GM13976 (cell line): ENCODE results near the gene AURKB.

Experiments used
- DNase-seq: peaks from one replicate; pipeline ENCODE4 v3.0.0; 2012; ENCODE audit warnings: low spot score
- in situ Hi-C: fragments of 300-500 bp; cut with MboI; formaldehyde crosslinking; loops from one replicate; pipeline ENCODE4 v1.12.0; 2022; ENCODE audit warnings: low sequenced_read_pairs, mixed read lengths, inconsistent platforms; ENCODE audit not compliant: unreplicated experiment
- TF ChIP-seq, protein P1 (sequence below): IDR thresholded peaks from 2 replicates; pipeline ENCODE4 v1.5.1; 2012; ENCODE audit warnings: borderline replicate concordance, mild to moderate bottlenecking; ENCODE audit not compliant: insufficient read depth; ENCODE audit errors: extremely low read depth, missing control alignments, control extremely low read depth

AURKB gene

DNA sequence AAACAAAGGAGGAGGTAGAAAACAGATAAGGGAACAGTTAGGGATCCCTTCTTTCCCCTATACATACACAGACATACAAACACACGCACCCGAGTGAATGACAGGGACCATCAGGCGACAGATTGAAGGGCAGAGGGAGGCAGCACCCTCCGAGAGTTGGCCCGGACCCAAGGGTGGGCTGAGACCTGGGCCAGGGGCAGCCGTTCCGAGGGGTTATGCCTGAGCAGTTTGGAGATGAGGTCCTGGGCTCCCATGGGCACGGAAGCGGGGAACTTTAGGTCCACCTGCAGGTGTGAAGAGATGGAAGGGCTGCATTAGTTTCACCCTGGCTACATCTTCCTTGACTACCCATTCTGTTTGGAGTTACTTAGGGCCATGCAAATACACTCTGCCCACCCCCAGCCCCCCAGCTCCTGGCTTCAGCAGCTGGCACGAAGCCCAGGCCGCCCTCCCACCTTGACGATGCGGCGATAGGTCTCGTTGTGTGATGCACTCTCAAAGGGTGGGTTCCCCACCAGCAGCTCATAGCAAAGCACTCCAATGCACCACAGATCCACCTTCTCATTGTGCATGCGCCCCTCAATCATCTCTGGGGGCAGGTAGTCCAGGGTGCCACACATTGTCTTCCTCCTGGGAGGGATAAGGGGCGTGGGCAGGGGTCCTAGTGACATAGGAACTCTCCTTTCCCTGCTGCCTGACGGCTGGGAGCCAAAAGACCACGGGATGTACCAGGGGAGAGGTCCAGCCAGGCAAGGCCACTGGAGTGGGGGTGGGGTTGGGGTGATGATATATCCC, 5.4 kb downstream of the AURKB start:
- TF ChIP-seq, protein P1, sequence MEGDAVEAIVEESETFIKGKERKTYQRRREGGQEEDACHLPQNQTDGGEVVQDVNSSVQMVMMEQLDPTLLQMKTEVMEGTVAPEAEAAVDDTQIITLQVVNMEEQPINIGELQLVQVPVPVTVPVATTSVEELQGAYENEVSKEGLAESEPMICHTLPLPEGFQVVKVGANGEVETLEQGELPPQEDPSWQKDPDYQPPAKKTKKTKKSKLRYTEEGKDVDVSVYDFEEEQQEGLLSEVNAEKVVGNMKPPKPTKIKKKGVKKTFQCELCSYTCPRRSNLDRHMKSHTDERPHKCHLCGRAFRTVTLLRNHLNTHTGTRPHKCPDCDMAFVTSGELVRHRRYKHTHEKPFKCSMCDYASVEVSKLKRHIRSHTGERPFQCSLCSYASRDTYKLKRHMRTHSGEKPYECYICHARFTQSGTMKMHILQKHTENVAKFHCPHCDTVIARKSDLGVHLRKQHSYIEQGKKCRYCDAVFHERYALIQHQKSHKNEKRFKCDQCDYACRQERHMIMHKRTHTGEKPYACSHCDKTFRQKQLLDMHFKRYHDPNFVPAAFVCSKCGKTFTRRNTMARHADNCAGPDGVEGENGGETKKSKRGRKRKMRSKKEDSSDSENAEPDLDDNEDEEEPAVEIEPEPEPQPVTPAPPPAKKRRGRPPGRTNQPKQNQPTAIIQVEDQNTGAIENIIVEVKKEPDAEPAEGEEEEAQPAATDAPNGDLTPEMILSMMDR = no peak
- in situ Hi-C loops = no loop called here
- DNase-seq = no peak

DNA sequence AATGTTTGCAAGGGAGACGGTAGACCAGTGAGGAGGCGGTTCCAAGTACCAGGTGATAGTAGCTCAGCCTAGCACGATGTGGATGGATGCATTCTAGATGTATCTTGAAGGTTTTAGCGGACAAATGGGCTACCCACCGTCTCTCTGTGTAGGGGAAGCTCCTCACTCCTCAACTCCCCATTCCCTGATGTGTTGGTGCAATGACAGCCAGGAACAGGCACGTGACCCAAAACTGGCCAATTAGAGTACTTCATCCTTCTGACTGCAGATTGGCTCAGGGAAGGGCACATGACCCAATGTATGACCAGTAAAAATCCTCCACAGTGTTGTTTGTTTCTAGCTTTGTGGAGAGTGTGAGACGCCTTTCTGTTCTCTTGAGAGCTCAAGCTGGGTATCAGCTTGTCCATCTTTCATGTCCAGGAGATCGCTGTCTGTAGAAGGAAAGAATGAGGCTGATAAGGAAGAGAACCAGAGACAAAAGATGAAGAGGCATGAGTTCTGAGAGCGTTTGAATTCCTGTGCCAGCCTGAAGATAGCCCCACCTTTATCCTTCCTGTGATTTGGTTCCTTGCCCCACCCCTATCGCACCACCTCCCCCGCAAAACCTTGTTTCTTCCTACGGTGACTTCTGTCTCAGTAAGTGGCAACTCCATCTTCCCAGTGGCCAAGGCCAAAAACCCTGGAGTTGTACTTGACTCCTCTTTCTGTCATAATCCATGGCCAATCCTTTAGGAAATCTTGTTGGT, 18.1 kb downstream of the AURKB start:
- in situ Hi-C loops = no loop called here
- TF ChIP-seq, protein P1 = no peak
- peak; percentile 74 for DNase-seq

DNA sequence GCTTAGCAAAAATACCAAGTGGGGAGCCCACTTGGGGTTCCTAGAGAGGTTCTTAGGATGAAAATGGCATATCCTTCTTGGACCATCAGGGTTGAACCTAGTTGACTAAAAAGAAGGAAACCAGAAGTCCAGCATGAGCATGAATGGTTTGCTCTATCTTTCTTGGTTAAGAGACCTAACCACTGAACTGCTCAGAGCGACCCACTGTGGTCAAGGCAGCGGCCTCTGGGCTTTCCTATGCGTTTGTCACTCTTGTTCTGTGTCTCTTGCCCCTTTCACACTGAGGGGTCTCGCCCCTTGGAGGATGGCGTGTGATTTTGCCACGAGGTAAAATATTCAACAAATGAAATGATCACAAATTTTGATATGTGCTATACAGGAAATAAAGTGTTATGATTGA, 19.9 kb downstream of the AURKB start:
- TF ChIP-seq, protein P1 = no peak
- in situ Hi-C loops = no loop called here
- DNase-seq = no peak

DNA sequence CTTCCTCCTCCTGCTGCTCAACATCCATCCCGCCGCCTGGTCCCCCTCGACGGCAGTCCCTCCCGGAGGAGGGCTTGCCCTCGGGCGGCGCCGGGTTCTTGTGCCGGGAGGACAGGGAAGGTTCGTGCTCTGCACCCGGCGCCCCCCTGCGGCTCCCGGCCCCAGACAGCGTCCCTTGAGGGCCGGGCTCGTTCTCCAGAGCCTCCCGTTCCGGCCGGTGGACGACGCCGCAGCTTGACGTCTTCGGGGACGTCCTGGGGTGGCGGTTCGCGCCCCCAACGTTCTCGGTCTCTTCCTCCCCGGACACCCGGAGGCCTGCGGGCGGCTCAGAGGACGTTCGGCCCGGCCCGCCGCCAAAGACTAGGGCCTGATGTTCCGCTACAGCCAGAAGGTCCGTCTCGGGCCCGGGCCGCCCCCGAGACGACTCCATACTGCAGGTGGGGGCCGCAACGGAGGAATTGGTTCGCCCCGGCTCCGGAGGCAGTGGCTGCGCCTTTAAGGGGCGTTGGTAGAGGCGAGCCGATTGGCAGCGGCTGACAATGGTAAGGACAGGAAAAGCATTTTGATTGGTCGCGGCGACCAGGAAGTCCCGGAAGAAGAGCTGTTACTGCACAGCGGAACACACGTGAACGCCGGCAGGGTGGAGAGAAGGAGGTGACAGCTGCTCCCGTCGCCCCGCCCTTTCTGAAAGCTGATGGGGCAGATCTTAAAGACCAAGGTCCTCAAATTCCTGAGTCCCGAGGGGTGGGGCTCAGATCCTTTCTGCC, 20.5 kb downstream of the AURKB start, which contains the start of gene BORCS6:
BORCS6 (minus strand) TSS at position 470 of the 767 bp plus-strand sequence; CDS start at position 430, 40 bp downstream.
- DNase-seq = peak; percentile 90
- in situ Hi-C loops = no loop called here
- TF ChIP-seq, protein P1 = no peak

DNA sequence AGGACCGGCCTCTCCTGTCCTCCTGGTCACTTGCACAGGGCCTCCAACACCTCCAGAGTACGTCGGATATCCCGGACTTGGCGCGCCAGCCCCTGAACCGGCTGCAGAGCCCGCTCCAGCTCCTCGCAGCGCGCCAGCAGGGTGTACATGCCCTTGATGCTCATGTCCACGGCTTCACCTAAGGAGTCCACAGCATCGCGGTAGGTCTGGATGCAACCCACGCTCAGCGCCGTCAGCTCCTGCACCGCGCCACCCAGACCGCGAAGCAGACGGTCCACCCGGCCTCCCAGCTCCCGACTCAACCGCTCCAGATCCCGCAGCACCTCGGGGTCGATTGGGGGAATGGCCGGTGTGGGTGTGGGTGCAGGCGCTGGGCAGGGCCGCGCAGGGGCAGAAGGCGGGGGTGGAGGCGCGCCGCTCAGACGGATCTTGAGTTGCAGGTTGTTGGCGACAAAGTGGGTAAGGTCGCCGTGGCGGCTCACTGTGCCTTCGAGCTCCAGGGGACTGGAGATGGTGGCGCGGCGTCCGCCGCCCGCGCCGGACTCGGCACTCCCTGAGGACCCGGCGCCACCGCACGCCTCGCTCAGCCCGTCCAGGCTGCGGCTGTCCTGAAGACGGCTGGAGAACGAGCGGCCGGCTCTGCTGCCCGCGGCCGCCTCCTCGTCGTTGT, 21.2 kb downstream of the AURKB start:
- no peak for DNase-seq
- TF ChIP-seq, protein P1 = no peak
- in situ Hi-C loops = no loop called here
